Measurements from ENCODE around the gene RGS3.
"Not testable (repeated sequence)": the region's sequence is repeated elsewhere in the genome, so short reads cannot be mapped to it uniquely, and the experiment has no call there.

The RGS3 gene

DNA sequence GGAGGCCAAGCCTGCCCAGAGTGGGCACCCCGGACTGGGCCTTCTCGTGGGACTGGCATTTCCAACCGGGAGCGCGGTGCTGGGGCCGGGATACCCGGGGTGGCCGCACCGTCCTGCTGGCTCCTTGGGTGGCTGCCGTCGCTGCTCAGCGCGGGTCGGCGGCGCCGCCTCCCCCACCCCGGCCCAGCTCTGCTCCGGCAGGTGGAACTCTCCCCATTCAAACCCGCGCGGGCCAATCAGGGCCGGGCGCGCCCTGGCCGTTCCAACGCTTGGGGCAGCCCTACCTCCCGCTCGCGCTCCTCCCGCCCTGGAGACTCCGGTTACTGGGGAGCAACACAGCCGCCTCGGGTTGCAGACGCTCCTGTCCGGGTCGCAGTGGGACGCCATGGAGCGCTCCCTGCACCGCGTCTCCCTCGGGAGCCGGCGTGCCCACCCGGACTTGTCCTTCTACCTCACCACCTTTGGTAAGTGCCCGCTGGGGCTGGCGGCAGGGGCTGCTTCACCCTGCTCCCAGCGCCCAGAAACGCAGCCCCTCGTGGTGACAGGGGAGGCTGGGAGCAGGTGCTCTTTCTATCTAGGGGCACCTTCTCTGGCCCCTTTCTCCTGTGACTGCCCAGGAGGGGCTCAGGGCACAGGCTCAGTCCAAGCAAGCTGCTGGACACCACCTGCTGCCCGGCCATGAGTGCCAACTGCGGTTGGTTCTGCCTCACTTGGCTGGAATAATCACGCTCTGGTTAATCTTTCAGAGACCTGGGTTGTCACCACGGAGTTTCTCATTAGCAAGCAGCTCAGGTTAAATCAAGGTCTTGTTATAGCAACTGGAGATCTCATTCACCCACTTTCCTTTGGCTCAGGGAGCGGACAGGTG lies at the start of gene RGS3:
Gene RGS3 (plus strand): TSS at position 310 of the 868 bp plus-strand sequence. CDS start 76 bp downstream, at position 386.
- DNase-seq: no peak

- DNase-seq: no peak
Observed at GRCh38 chr9:113416149-113416721, 47.3 kb upstream of the RGS3 start.

DNA sequence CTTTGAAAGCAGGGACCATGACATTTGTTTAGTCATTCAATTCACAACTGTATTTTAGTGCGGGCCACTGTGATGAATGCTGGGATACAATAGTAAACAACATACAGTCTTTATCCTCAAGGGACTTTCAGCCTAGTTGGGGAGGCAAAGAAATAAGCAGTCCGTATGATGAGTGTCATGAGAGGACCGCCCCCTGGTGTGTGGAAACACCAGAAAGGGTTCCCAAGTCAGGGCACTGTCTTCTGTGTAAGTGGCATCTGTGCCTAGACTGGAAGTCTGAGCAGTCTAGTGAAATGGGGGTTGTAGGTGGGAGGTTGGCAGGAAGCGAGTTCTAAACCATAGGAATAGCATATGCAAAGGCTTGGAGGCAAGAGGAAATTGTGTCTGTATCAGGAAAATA lies 46.2 kb upstream of the RGS3 start:
- no peak for DNase-seq

DNA sequence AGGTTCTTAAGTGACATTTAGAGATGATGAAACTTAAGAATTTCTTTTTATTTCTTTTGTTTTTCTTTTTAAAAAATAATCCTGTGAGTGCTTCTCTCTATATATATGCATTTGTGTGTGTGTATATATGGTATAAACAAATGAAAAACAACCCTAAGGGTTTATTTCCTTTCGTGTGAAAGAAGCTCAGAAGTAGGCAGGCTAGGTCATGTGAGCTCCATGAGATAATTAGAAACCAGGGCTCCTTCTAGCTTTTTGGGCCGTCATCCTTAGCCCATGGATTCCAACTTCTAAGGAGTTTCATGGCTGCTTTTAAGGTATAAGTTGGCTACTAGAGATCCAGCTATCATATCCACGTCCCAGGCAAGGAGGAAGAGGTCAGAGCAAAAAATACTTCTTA lies 41.8 kb upstream of the RGS3 start:
- DNase-seq: no peak

GRCh38 chr9:113425072-113425471 lies 38.5 kb upstream of the RGS3 start:
- no peak for DNase-seq

GRCh38 chr9:113426701-113427100 lies 36.8 kb upstream of the RGS3 start:
- DNase-seq: no peak

DNA sequence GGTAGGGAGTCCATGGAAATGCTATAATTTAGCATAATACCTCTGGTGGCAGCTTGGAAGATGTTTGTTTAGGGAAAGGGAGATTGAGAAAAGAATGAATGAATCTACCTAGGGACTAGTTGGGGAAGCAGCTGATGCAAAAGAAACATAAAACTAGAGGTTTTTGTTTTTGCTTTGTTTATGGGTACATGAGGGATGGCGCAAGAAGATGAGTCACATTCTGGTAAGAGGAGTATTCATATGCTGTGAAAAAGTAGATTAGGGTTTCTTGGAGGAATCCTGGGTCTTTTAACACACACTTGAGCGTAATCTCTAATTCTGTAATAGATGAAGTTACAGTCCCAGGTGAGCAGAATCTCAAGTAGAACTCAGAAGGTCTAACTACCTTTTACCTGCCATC lies 35.9 kb upstream of the RGS3 start:
- DNase-seq: no peak

DNA sequence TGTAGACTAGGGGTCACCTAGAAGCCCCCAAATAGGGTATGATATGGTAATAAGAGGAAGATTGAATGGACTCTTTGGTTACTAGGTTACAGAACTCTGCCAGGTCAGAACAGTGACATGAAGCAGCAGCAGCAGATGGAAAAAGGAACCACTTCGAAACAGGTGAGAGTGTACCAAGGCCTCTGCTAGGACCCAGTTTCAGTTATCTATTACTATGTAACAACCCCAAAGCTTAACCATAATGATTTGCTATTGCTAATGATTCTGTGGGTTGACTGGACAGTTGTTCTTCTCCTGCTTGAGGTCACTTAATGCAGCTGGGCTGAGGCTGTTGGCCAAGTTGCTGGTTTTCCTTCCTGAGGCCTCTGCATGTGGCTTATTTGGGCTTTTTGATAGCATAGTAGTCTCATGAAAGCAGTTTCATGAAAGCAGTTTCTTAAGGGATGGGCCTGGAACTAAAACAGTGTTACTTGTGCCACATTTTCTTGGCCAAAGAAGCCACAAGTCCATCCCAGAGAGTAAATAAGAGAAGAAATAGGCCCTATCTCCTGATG lies 35.4 kb upstream of the RGS3 start:
- DNase-seq: no peak

GRCh38 chr9:113431191-113431590 lies 32.3 kb upstream of the RGS3 start:
- DNase-seq: no peak

GRCh38 chr9:113436728-113437515 lies 26.6 kb upstream of the RGS3 start:
- DNase-seq: no peak

GRCh38 chr9:113437716-113438115 lies 25.8 kb upstream of the RGS3 start:
- not testable (repeated sequence) for DNase-seq

GRCh38 chr9:113444736-113445135 lies 18.8 kb upstream of the RGS3 start:
- DNase-seq: no peak

- DNase-seq: peak; percentile 55
Observed at GRCh38 chr9:113446323-113446740, 17.2 kb upstream of the RGS3 start.

GRCh38 chr9:113449376-113449775 lies 14.2 kb upstream of the RGS3 start:
- no peak for DNase-seq

DNA sequence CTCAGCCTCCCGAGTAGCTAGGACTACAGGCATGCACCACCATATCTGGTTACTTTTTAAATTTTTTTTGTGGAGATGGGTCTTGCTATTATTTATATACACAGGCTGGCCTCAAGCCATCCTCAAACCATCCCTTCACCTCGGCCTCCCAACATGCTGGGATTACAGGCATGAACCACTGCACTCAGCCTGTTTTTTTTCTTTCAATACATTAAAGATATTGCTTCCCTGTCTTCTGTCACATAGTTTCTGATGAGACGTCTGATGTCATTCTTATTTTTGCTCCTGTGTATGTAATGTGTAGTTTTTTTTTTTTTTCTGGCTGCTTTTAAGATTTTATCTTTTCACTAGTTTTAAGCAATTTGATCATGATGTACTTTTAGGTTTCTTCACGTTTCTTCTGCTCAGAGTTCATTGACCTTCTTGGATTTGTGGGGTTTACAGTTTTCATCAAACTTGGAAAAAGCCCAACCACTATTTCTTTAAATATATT lies 11.4 kb upstream of the RGS3 start:
- DNase-seq: no peak

GRCh38 chr9:113454914-113455761 lies 8.4 kb upstream of the RGS3 start:
- no peak for DNase-seq

DNA sequence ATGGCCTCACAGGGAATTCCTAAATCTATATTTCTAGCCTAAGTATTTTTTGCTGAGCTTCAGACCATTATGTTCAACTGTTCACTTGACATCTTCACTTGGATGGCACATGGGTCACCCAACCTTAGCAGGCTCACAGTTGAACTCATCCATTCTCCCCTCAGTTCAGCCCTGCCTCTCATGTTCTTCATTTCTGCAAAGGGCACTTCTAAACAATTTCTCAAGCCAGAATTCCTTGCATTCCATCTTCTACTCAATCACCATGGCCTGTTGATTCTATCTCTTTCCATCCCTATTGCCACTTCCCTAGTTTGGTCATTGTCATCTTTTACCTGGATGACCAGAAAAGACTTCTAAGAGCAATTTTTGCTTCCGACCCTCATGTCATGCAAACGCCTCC lies 7.3 kb upstream of the RGS3 start:
- no peak for DNase-seq

DNA sequence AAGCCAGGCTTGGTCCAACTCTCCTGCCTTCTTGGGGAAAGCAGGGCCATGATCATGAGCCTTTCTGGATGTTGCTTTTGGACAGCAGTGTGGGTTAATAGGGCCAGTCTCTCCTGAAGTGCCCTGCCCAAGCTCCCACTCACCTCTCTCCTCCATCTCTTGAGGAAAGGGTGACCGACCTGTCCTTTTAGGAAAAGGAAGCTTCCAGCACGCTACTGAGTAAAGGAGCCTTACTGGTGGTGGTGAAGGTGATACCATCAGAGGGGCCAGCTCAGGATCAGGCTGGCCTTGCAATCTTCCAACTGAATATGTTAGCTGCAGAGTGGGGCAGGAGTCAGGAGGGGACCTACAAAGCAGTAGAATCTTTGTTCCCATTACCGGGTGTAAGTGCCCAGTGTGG lies 2.2 kb upstream of the RGS3 start:
- DNase-seq: no peak

DNA sequence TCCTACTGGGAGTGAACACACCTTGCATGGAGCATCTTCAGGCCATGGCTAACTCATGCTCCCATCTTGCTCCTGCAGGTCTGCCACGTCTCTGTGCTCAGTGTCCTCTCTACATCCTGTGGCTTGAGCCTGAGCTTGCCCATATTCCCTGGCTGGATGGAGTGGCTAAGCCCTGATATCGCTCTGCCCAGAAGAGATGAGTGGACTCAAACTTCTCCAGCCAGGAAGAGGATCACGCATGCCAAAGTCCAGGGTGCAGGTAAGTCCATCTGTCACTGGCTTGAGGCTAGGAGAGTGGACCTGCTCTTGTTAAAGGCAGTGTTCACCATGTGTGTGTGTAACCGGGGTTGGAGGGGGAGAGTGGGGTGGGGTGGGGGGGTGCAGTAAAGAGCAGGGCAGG lies 1.6 kb upstream of the RGS3 start:
- no peak for DNase-seq

DNA sequence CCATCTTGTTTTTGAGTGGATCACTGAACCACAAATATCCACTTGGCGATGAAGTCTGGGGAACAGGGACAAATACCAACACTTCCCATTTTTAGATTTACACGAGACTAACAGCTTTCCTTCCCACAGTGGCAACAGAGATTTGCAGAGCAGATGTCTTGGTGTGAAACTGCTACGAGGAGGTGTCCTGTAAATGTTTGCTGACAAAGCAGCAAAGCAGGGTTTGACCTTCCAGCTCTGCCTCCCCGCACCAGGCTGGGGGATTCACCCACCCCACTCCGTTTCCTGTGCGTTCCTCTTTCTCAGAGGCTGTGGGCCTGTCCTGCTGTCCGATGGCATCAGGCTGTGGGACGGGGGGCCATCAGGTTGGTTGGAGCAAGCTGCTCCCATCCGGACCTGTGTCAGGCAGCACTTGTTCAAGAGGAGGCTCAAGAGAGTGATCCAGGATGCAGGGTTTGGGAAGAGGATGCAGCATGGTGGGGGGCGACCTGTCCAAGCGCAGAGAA lies 693 bp upstream of the RGS3 start:
- DNase-seq: no peak

- no peak for DNase-seq
Observed at GRCh38 chr9:113464286-113464660, 746 bp downstream of the RGS3 start.

GRCh38 chr9:113465599-113466140 lies 2.1 kb downstream of the RGS3 start:
- DNase-seq: no peak

Measured in CD4-positive, alpha-beta T cell treated with Interleukin-12 subunit alpha and Interleukin-12 subunit beta, for 1 hour (primary cell).